ENCODE measurements around the gene CLDN1. TPM values are rescaled to one million over a fixed set of nuclear protein-coding genes. Genes with fewer than 3 reads are reported as not detected.

The CLDN1 gene, protein sequence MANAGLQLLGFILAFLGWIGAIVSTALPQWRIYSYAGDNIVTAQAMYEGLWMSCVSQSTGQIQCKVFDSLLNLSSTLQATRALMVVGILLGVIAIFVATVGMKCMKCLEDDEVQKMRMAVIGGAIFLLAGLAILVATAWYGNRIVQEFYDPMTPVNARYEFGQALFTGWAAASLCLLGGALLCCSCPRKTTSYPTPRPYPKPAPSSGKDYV
- 1.6 TPM for total RNA-seq

DNA sequence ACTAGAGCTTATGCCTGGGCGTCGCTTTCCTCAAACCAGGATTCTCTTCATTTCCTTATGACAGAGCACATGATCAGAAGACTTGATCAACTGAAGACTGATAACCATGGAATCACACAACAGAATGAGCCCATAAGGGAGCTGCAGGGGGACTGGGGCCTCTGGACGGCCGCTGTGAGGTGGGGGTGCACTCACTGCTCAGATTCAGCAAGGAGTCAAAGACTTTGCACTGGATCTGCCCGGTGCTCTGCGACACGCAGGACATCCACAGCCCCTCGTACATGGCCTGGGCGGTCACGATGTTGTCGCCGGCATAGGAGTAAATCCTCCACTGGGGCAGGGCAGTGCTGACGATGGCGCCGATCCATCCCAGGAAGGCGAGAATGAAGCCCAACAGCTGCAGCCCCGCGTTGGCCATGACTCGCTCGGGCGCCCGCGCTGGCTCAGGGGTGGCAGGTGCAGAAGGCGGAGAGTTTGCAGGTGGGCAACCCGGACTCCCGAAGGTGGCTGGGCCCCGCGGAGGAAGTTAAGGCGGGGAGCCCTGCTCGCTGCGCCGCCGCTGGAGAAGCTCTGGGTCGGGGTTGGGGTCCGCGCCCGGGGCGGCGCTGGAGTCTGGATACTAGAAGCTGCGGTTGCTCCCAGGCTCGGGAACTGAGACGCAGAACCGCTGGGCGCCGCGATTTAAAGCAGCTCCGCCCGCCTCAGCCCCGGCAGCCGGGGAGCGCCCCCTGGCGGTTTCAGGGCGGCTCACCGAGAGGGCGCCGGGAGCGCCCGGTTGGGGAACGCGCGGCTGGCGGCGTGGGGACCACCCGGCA, at the start of gene CLDN1:
TSS of gene CLDN1 (minus strand) at position 658 of the 815 bp plus-strand sequence. CDS start at position 418, 240 bp downstream.
- Histone ChIP-seq H3K4me3 (ENCODE audit: low read length in 3 of 3) (peak within 1 kb of the TSS; percentile 55 to 72 (median 66)), H3K36me3 (ENCODE audit: control insufficient read depth in 3 of 3, insufficient read depth in 3 of 3, low read length in 3 of 3) (no peaks in the 10 kb centered on the region), H3K27me3 (ENCODE audit: control insufficient read depth in 3 of 3, insufficient read depth in 3 of 3, low read length in 3 of 3) (peaks cover 4 to 11% (median 9%) of the 10 kb centered on the region in 3 donors), H3K27ac (ENCODE audit: low read depth, low read length) (no peak within 1 kb of the TSS), H3K4me1 (ENCODE audit: control insufficient read depth in 3 of 3, insufficient read depth in 3 of 3, low read length in 3 of 3) (peaks cover 7 to 11% (median 7%) of the 10 kb centered on the region in 3 donors), H3K9me3 (ENCODE audit: control insufficient read depth in 3 of 3, low read length in 3 of 3) (no peaks in the 10 kb centered on the region), H3K9ac (ENCODE audit: low read depth in 1 of 3, low read length in 3 of 3) (peak within 1 kb of the TSS; percentile 33 to 54 (median 51))

DNA sequence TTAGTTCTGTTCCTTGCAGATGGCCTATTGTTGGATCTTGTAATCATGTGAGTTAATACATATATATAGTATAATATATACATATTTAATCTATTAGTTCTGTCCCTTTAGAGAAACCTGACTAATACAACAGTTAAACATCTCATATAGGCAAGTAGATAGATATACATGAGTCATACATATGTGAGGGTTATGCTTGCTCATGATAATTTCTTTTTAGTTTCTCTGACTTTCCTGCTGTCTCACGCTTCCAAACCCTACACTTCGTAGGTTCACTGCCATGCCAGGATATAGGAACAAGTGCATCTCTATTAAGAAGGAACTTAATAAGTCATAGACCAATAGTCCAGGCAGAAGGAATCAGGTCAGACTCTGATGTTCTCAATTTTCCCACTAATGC, 48.9 kb upstream of the CLDN1 start:
- Histone ChIP-seq H3K27ac (ENCODE audit: low read depth, low read length) (no peak overlapping the region), H3K4me3 (ENCODE audit: low read length in 3 of 3) (no peak overlapping the region), H3K4me1 (ENCODE audit: control insufficient read depth in 3 of 3, insufficient read depth in 3 of 3, low read length in 3 of 3) (no peaks in the 10 kb centered on the region), H3K9me3 (ENCODE audit: control insufficient read depth in 3 of 3, low read length in 3 of 3) (no peaks in the 10 kb centered on the region), H3K9ac (ENCODE audit: low read depth in 1 of 3, low read length in 3 of 3) (no peak overlapping the region), H3K27me3 (ENCODE audit: control insufficient read depth in 3 of 3, insufficient read depth in 3 of 3, low read length in 3 of 3) (no peaks in the 10 kb centered on the region), H3K36me3 (ENCODE audit: control insufficient read depth in 3 of 3, insufficient read depth in 3 of 3, low read length in 3 of 3) (no peaks in the 10 kb centered on the region)

GRCh38 chr3:190370369-190370768, 48.1 kb upstream of the CLDN1 start:
- Histone ChIP-seq H3K4me3 (ENCODE audit: low read length in 3 of 3) (no peak overlapping the region), H3K36me3 (ENCODE audit: control insufficient read depth in 3 of 3, insufficient read depth in 3 of 3, low read length in 3 of 3) (no peaks in the 10 kb centered on the region), H3K4me1 (ENCODE audit: control insufficient read depth in 3 of 3, insufficient read depth in 3 of 3, low read length in 3 of 3) (no peaks in the 10 kb centered on the region), H3K27ac (ENCODE audit: low read depth, low read length) (no peak overlapping the region), H3K27me3 (ENCODE audit: control insufficient read depth in 3 of 3, insufficient read depth in 3 of 3, low read length in 3 of 3) (no peaks in the 10 kb centered on the region), H3K9ac (ENCODE audit: low read depth in 1 of 3, low read length in 3 of 3) (no peak overlapping the region), H3K9me3 (ENCODE audit: control insufficient read depth in 3 of 3, low read length in 3 of 3) (no peaks in the 10 kb centered on the region)

GRCh38 chr3:190369668-190370295, 47.5 kb upstream of the CLDN1 start:
- no peak overlapping the region for H3K4me3 ChIP-seq (ENCODE audit: low read length in 3 of 3)
- H3K27me3 ChIP-seq (ENCODE audit: control insufficient read depth in 3 of 3, insufficient read depth in 3 of 3, low read length in 3 of 3): no peaks in the 10 kb centered on the region
- no peak overlapping the region for H3K27ac ChIP-seq (ENCODE audit: low read depth, low read length)
- H3K9ac ChIP-seq (ENCODE audit: low read depth in 1 of 3, low read length in 3 of 3): no peak overlapping the region
- H3K9me3 ChIP-seq (ENCODE audit: control insufficient read depth in 3 of 3, low read length in 3 of 3): no peaks in the 10 kb centered on the region
- no peaks in the 10 kb centered on the region for H3K36me3 ChIP-seq (ENCODE audit: control insufficient read depth in 3 of 3, insufficient read depth in 3 of 3, low read length in 3 of 3)
- no peaks in the 10 kb centered on the region for H3K4me1 ChIP-seq (ENCODE audit: control insufficient read depth in 3 of 3, insufficient read depth in 3 of 3, low read length in 3 of 3)

DNA sequence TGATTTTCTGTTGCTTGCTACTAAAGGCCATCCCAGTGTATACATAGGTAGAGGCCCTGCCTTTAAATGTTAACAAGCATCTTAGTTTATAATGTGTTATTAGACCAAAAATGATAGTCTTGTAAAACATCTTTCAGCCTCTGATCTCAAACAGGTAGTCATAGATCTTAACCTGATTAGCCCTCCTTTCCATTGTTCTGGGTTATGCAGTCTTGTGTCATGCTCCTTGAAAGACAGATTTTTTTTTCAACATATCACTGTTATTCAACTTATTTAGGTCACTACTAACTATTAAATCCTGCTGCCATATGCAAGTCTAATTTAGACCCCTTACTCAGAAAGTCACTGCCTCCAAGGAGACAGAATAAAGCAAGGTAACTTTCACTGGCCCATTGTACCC, 46.6 kb upstream of the CLDN1 start:
- no peak overlapping the region for H3K9ac ChIP-seq (ENCODE audit: low read depth in 1 of 3, low read length in 3 of 3)
- no peak overlapping the region for H3K27ac ChIP-seq (ENCODE audit: low read depth, low read length)
- no peaks in the 10 kb centered on the region for H3K27me3 ChIP-seq (ENCODE audit: control insufficient read depth in 3 of 3, insufficient read depth in 3 of 3, low read length in 3 of 3)
- H3K4me3 ChIP-seq (ENCODE audit: low read length in 3 of 3): no peak overlapping the region
- H3K9me3 ChIP-seq (ENCODE audit: control insufficient read depth in 3 of 3, low read length in 3 of 3): no peaks in the 10 kb centered on the region
- H3K36me3 ChIP-seq (ENCODE audit: control insufficient read depth in 3 of 3, insufficient read depth in 3 of 3, low read length in 3 of 3): no peaks in the 10 kb centered on the region
- no peaks in the 10 kb centered on the region for H3K4me1 ChIP-seq (ENCODE audit: control insufficient read depth in 3 of 3, insufficient read depth in 3 of 3, low read length in 3 of 3)

DNA sequence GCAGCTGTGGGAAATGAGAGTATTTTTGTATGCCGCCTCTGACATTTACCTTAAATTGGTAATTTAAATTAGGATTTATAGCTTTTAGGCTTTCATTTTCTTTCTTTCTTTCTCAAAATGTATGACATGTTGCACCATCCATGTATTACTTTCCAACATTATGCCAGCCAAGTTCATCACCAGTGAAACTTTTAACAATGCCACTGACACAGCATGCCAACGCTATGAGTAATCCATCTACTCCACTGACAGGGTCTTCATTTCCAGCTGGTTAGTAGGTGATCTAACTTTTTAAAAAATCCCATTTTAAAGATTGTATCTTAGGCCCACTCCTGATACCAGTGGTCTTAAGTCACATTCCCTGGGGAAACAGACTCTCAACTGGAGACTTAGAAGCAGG, 43.9 kb upstream of the CLDN1 start:
- Histone ChIP-seq H3K27me3 (ENCODE audit: control insufficient read depth in 3 of 3, insufficient read depth in 3 of 3, low read length in 3 of 3) (no peaks in the 10 kb centered on the region), H3K36me3 (ENCODE audit: control insufficient read depth in 3 of 3, insufficient read depth in 3 of 3, low read length in 3 of 3) (no peaks in the 10 kb centered on the region), H3K9me3 (ENCODE audit: control insufficient read depth in 3 of 3, low read length in 3 of 3) (no peaks in the 10 kb centered on the region), H3K27ac (ENCODE audit: low read depth, low read length) (no peak overlapping the region), H3K9ac (ENCODE audit: low read depth in 1 of 3, low read length in 3 of 3) (no peak overlapping the region), H3K4me3 (ENCODE audit: low read length in 3 of 3) (no peak overlapping the region), H3K4me1 (ENCODE audit: control insufficient read depth in 3 of 3, insufficient read depth in 3 of 3, low read length in 3 of 3) (no peaks in the 10 kb centered on the region)

- Histone ChIP-seq H3K36me3 (ENCODE audit: control insufficient read depth in 3 of 3, insufficient read depth in 3 of 3, low read length in 3 of 3) (no peaks in the 10 kb centered on the region), H3K27me3 (ENCODE audit: control insufficient read depth in 3 of 3, insufficient read depth in 3 of 3, low read length in 3 of 3) (no peaks in the 10 kb centered on the region), H3K27ac (ENCODE audit: low read depth, low read length) (no peak overlapping the region), H3K4me1 (ENCODE audit: control insufficient read depth in 3 of 3, insufficient read depth in 3 of 3, low read length in 3 of 3) (no peaks in the 10 kb centered on the region), H3K4me3 (ENCODE audit: low read length in 3 of 3) (no peak overlapping the region), H3K9ac (ENCODE audit: low read depth in 1 of 3, low read length in 3 of 3) (no peak overlapping the region), H3K9me3 (ENCODE audit: control insufficient read depth in 3 of 3, low read length in 3 of 3) (no peaks in the 10 kb centered on the region)
Observed at GRCh38 chr3:190362258-190362657, 40.0 kb upstream of the CLDN1 start.

GRCh38 chr3:190361791-190362190, 39.5 kb upstream of the CLDN1 start:
- no peak overlapping the region for H3K4me3 ChIP-seq (ENCODE audit: low read length in 3 of 3)
- no peaks in the 10 kb centered on the region for H3K4me1 ChIP-seq (ENCODE audit: control insufficient read depth in 3 of 3, insufficient read depth in 3 of 3, low read length in 3 of 3)

GRCh38 chr3:190360228-190360627, 38.0 kb upstream of the CLDN1 start:
- Histone ChIP-seq H3K4me1 (ENCODE audit: control insufficient read depth in 3 of 3, insufficient read depth in 3 of 3, low read length in 3 of 3) (no peaks in the 10 kb centered on the region), H3K9me3 (ENCODE audit: control insufficient read depth in 3 of 3, low read length in 3 of 3) (no peaks in the 10 kb centered on the region), H3K4me3 (ENCODE audit: low read length in 3 of 3) (no peak overlapping the region), H3K27me3 (ENCODE audit: control insufficient read depth in 3 of 3, insufficient read depth in 3 of 3, low read length in 3 of 3) (no peaks in the 10 kb centered on the region), H3K36me3 (ENCODE audit: control insufficient read depth in 3 of 3, insufficient read depth in 3 of 3, low read length in 3 of 3) (no peaks in the 10 kb centered on the region), H3K27ac (ENCODE audit: low read depth, low read length) (no peak overlapping the region), H3K9ac (ENCODE audit: low read depth in 1 of 3, low read length in 3 of 3) (no peak overlapping the region)

More at GRCh38 chr3:190361791-190362190, 39.5 kb upstream of the CLDN1 start:
- no peaks in the 10 kb centered on the region for H3K36me3 ChIP-seq (ENCODE audit: control insufficient read depth in 3 of 3, insufficient read depth in 3 of 3, low read length in 3 of 3)
- H3K27me3 ChIP-seq (ENCODE audit: control insufficient read depth in 3 of 3, insufficient read depth in 3 of 3, low read length in 3 of 3): no peaks in the 10 kb centered on the region
- H3K9me3 ChIP-seq (ENCODE audit: control insufficient read depth in 3 of 3, low read length in 3 of 3): no peaks in the 10 kb centered on the region
- no peak overlapping the region for H3K9ac ChIP-seq (ENCODE audit: low read depth in 1 of 3, low read length in 3 of 3)
- no peak overlapping the region for H3K27ac ChIP-seq (ENCODE audit: low read depth, low read length)

DNA sequence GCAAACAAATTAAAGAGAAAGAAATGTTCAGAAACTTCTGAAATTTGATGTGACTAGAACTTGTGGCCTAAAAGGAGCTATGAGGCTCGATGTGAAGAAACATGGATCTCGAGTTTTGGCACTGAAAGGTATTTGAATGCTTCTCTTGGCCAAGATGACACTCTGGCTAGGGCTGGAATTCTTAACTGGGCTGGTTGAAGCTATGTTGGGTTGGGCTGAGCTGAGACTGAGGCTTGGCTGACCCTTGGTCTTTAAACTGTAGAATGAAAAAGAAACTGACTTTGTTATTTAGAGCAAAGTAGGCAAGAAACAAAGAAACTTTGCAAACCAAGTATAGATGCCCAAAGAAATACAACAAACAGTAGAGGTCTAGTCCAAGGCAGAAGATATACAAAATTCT, 37.6 kb upstream of the CLDN1 start:
- Histone ChIP-seq H3K9me3 (ENCODE audit: control insufficient read depth in 3 of 3, low read length in 3 of 3) (no peaks in the 10 kb centered on the region), H3K9ac (ENCODE audit: low read depth in 1 of 3, low read length in 3 of 3) (no peak overlapping the region), H3K4me1 (ENCODE audit: control insufficient read depth in 3 of 3, insufficient read depth in 3 of 3, low read length in 3 of 3) (no peaks in the 10 kb centered on the region), H3K27ac (ENCODE audit: low read depth, low read length) (no peak overlapping the region), H3K27me3 (ENCODE audit: control insufficient read depth in 3 of 3, insufficient read depth in 3 of 3, low read length in 3 of 3) (no peaks in the 10 kb centered on the region), H3K36me3 (ENCODE audit: control insufficient read depth in 3 of 3, insufficient read depth in 3 of 3, low read length in 3 of 3) (no peaks in the 10 kb centered on the region), H3K4me3 (ENCODE audit: low read length in 3 of 3) (no peak overlapping the region)

All from skeletal muscle tissue (tissue), 4 donors.